Right atrium auricular region (tissue), 2 donors: ENCODE measurements around the gene CRB1. TPM values are rescaled to one million over a fixed set of nuclear protein-coding genes. Genes with fewer than 3 reads are reported as not detected.
A peak's percentile ranks its signal among the peaks of the same experiment; 100 is the strongest.

Experiments
- DNase-seq: peaks from one replicate; pipeline ENCODE4 v3.0.0-alpha.2; 2019; ENCODE audit warnings: low spot score
- H3K27ac ChIP-seq, 2 donors: fragments of 200-600 bp; sonication (generic); 1 replicate in 1 of 2; 2 replicates in 1 of 2; pipeline ENCODE4 v1.5.1; 2016 to 2019
- H3K27me3 ChIP-seq, 2 donors: fragments of 200-600 bp; sonication (generic); one replicate each; pipeline versions ENCODE4 v1.5.1 to v1.6.0; 2017 to 2019
- H3K36me3 ChIP-seq: fragments of 200-600 bp; sonication (generic); one replicate; pipeline ENCODE4 v1.5.1; 2016
- H3K4me1 ChIP-seq, 2 donors: fragments of 200-600 bp; sonication (generic); one replicate each; pipeline versions ENCODE4 v1.5.1 to v1.6.0; 2017 to 2019
- H3K4me3 ChIP-seq, 2 donors: fragments of 200-600 bp; sonication (generic); 1 replicate in 1 of 2; 2 replicates in 1 of 2; pipeline ENCODE4 v1.5.1; 2017 to 2019; ENCODE audit warnings: mild to moderate bottlenecking in 1 of 2, moderate library complexity in 1 of 2
- H3K9me3 ChIP-seq, 2 donors: fragments of 200-600 bp; sonication (generic); one replicate each; pipeline ENCODE4 v1.5.1; 2019
- CTCF ChIP-seq, 2 donors: fragments of 200-600 bp; sonication (generic); IDR thresholded peaks; one replicate each; pipeline ENCODE4 v1.5.1; 2019; ENCODE audit warnings: antibody characterized with exemption in 2 of 2
- total RNA-seq, 2 donors: library from RNA; depleted of rRNA; stranded (reverse); fragments of >200 nt; gene quantifications; one replicate each; pipeline ENCODE4 v1.1.0, GENCODE V29; 2016

The CRB1 gene
- total RNA-seq, 2 donors from 2014 or later, result 0.11 to 0.75 TPM

DNA sequence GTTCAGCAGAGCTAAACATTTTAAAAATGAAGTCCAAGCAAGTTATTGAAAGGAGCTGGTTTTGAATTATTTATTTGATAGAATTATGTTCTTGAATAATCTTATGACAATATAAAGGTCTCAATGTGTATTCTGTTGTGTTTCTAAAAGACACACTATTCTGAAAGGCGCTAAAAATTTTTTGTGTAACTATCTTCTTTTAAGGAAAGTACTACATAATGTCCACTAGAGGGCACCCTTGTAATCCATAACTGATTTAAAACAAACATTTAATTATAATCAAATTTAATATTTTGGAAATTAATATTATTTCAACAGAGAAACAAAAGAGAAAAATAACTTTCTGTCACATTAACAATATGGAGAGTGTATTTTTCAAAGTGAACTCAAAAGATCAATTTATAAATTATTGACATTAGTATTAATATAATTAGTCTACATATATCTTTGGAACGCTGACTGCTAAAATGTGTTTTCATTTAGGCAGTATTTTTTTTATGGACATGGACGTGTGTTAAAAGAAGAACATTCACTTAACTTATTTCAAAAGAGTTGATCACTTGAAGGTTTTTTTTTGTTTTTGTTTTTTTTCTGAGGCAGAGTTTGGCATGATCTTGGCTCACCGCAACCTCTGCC, 258.8 kb downstream of the CRB1 start:
- TF ChIP-seq CTCF (IDR thresholded peaks at IDR 0.05), result peak; percentile 53 to 76
- H3K4me3 ChIP-seq, result no peak overlapping the region
- no peaks in the 10 kb centered on the region for H3K9me3 ChIP-seq
- DNase-seq, result no peak
- H3K4me1 ChIP-seq, result no peaks in the 10 kb centered on the region
- no peaks in the 10 kb centered on the region for H3K27me3 ChIP-seq
- no peaks in the 10 kb centered on the region for H3K36me3 ChIP-seq
- H3K27ac ChIP-seq, result no peak overlapping the region

Other genes with a start within 250 kb of the CRB1 start
- not detected for gene F13B, start 201.0 kb upstream of the CRB1 start, total RNA-seq
- 1 to 10 TPM in 1 of 2 donors, under 1 TPM in 1; 0.20 to 2.4 TPM for gene ASPM, start 121.6 kb upstream of the CRB1 start, total RNA-seq
- gene ZBTB41, start 67.0 kb upstream of the CRB1 start, total RNA-seq, result 1 to 10 TPM; 5.9 to 8.0 TPM